ENCODE results near the gene TATDN2. TPM values are rescaled to one million over a fixed set of nuclear protein-coding genes. Genes with fewer than 3 reads are reported as not detected.

Gene TATDN2
- total RNA-seq, 4 donors from 2014 or later: 22.1 to 33.7 (median 26.3) TPM

DNA sequence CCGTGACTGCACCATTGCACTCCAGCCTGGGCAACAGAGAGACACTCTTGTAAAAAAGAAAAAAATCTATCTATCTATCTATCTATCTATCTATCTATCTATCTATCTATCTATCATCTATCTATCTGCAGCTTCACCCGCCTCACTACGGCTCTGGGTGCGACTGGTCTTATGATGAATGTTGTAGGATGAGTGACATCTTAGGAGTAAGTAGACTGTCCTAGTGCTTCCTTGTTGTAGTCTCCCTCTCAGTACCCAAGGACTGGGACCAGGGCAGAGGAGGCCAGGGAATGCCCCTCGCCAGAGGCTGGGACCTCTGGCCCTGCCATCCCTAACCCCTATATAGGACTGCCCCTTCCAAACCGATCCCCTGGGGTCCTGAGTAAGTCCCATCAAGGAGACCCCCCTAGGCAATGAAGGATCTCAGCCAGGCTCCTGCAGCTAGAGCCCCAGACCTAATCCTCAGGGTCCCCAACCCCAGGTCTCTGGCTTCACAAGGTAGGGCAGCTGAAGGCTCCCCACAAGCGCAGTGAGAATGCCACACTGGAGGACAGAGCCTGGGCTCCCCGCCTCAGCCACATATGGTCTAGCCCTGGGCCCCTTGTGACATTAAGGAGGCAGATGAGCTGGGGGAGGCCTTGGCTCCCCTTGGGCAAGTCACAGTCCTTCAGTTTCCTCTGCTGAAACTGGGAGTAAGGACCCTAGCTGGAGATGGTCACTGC, 73.5 kb downstream of the TATDN2 start:
- Histone ChIP-seq H3K4me3 (peak overlapping the region; percentile 81), H3K4me1 (peaks cover 28% of the 10 kb centered on the region), H3K36me3 (peaks cover 18% of the 10 kb centered on the region), H3K27ac (no peak overlapping the region), H3K27me3 (peaks cover 2% of the 10 kb centered on the region), H3K9me3 (no peaks in the 10 kb centered on the region)
- 93% methylated on average over 5 of the region's 8 CpGs for WGBS
- TF ChIP-seq POLR2A (IDR thresholded peaks at IDR 0.05) (no peak), POLR2AphosphoS5 (IDR thresholded peaks at IDR 0.05) (no peak), EP300 (IDR thresholded peaks at IDR 0.05) (no peak)
- TF ChIP-seq, protein P1, sequence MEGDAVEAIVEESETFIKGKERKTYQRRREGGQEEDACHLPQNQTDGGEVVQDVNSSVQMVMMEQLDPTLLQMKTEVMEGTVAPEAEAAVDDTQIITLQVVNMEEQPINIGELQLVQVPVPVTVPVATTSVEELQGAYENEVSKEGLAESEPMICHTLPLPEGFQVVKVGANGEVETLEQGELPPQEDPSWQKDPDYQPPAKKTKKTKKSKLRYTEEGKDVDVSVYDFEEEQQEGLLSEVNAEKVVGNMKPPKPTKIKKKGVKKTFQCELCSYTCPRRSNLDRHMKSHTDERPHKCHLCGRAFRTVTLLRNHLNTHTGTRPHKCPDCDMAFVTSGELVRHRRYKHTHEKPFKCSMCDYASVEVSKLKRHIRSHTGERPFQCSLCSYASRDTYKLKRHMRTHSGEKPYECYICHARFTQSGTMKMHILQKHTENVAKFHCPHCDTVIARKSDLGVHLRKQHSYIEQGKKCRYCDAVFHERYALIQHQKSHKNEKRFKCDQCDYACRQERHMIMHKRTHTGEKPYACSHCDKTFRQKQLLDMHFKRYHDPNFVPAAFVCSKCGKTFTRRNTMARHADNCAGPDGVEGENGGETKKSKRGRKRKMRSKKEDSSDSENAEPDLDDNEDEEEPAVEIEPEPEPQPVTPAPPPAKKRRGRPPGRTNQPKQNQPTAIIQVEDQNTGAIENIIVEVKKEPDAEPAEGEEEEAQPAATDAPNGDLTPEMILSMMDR (IDR thresholded peaks at IDR 0.05): no peak
- DNase-seq (ENCODE audit: low spot score in 2 of 2): no peak

DNA sequence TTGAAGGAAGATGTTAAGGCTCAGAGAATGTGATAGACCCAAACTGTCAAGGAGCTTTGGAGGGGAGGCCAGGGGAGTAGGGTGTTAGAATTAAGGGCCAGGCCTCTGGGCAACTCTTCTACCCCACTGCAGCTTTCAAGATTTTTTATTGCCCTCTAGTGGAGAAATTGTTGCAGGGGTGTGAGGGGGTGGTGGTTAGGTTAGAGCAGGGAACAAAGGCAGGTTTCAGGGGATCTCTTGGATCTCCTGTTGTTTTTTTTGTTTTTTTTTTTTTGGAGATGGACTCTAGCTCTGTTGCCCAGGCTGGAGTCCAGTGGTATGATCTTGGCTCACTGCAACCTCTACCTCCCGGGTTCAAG, 74.1 kb downstream of the TATDN2 start:
- no peak overlapping the region for H3K4me3 ChIP-seq
- no peak overlapping the region for H3K27ac ChIP-seq
- H3K27me3 ChIP-seq: peaks cover 4% of the 10 kb centered on the region
- H3K4me1 ChIP-seq: peaks cover 28% of the 10 kb centered on the region
- no peak for TF ChIP-seq EP300 (IDR thresholded peaks at IDR 0.05)
- no peak for TF ChIP-seq POLR2AphosphoS5 (IDR thresholded peaks at IDR 0.05)
- TF ChIP-seq, protein P1 (IDR thresholded peaks at IDR 0.05): no peak
- peaks cover 13% of the 10 kb centered on the region for H3K36me3 ChIP-seq
- H3K9me3 ChIP-seq: no peaks in the 10 kb centered on the region
- 69% methylated on average over 1 of the region's 1 CpG for WGBS
- no peak for DNase-seq (ENCODE audit: low spot score in 2 of 2)

DNA sequence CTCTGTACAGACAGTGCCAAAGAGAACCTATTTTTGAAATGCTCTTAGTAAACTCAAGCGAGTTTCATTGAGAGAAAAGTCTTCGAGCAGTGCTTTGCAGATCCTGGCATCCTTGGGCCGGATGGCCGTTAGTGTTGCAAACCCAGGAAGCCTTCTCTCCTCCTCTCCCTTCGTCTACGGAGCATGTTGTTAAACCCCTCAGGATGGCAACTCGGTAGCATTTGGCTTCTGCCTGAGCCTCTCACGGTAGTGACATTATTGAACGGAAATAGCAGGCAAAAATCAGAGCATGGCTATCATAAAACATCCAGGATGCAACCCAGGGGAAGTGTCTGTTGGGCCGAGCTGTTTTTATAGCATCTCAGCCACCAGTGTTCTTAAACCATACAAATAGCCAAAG, 79.3 kb downstream of the TATDN2 start:
- TF ChIP-seq, protein P1 (IDR thresholded peaks at IDR 0.05): no peak
- TF ChIP-seq POLR2AphosphoS5 (IDR thresholded peaks at IDR 0.05): no peak
- TF ChIP-seq POLR2A (IDR thresholded peaks at IDR 0.05): no peak
- TF ChIP-seq EP300 (IDR thresholded peaks at IDR 0.05): no peak
- DNase-seq (ENCODE audit: low spot score in 2 of 2): no peak
- H3K27ac ChIP-seq: no peak overlapping the region
- no peaks in the 10 kb centered on the region for H3K9me3 ChIP-seq
- H3K27me3 ChIP-seq: peaks cover 35% of the 10 kb centered on the region
- H3K36me3 ChIP-seq: no peaks in the 10 kb centered on the region
- H3K4me1 ChIP-seq: no peaks in the 10 kb centered on the region
- WGBS: 50% methylated on average over 10 of the region's 10 CpGs
- no peak overlapping the region for H3K4me3 ChIP-seq

DNA sequence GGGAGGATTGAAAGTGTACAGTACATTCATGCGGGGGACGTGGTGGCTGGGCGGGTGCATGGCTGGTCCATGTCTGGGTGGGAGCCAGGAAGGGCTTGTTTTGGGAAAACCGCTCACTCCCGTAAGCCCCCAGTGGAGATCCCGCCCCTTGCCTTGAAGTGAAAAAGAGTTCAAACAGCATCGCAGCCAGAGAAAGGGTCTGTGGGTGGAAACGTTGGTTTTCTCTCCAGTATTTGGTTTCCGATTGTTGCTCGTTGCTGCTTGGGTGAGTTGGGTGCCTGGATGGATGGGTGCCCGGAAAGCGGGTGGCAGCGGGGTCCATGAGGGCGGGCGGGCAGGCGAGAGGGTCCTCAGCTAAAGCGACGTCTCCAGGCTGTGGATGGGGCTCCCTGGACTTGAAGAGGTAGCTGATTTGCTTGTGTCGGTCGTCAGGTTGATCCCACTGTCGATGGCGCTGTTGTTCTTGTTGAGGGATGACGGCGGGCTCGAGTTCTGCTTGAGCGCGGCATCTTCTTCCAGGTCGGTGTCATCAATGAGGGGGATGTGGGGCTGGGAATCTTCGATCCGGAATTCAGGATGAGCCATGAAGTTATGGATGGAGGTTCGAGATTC, 80.3 kb downstream of the TATDN2 start:
- Histone ChIP-seq H3K27me3 (peaks cover 35% of the 10 kb centered on the region), H3K4me3 (no peak overlapping the region), H3K4me1 (no peaks in the 10 kb centered on the region), H3K27ac (no peak overlapping the region), H3K36me3 (no peaks in the 10 kb centered on the region), H3K9me3 (no peaks in the 10 kb centered on the region)
- TF ChIP-seq POLR2AphosphoS5 (IDR thresholded peaks at IDR 0.05) (no peak), EP300 (IDR thresholded peaks at IDR 0.05) (no peak), POLR2A (IDR thresholded peaks at IDR 0.05) (no peak)
- TF ChIP-seq, protein P1 (IDR thresholded peaks at IDR 0.05): no peak
- DNase-seq (ENCODE audit: low spot score in 2 of 2): no peak
- 47% methylated on average over 31 of the region's 31 CpGs for WGBS

DNA sequence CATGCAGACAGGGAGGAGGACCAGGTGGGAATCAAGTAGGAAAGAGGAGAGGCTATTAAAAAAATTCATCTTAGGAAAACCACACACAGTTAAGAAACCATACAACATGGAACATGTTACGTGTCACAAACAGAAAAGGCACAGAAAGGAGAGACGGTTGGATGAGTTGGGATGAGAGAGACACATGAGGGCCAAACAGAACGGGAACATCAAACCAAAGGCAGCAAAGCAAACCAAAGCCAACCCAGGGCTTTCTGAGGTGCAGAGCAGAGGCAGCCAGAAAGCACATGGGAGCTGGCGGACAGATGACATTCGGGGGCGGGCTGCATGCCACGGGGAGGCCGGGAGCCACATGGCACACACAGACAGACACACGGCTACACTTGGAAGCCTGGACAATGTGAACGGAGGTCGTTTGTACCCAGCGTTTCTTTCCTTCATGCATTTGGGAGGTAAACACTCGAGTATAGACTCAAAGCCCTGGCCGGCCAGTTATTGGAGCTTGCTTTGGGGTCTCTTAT, 81.3 kb downstream of the TATDN2 start:
- no peak overlapping the region for H3K4me3 ChIP-seq
- no peak for DNase-seq (ENCODE audit: low spot score in 2 of 2)
- no peaks in the 10 kb centered on the region for H3K4me1 ChIP-seq
- no peaks in the 10 kb centered on the region for H3K36me3 ChIP-seq
- 65% methylated on average over 14 of the region's 14 CpGs for WGBS
- H3K9me3 ChIP-seq: no peaks in the 10 kb centered on the region
- no peak overlapping the region for H3K27ac ChIP-seq
- H3K27me3 ChIP-seq: peaks cover 35% of the 10 kb centered on the region
- TF ChIP-seq, protein P1 (IDR thresholded peaks at IDR 0.05): no peak
- no peak for TF ChIP-seq POLR2AphosphoS5 (IDR thresholded peaks at IDR 0.05)
- TF ChIP-seq EP300 (IDR thresholded peaks at IDR 0.05): no peak
- TF ChIP-seq POLR2A (IDR thresholded peaks at IDR 0.05): no peak
